ENCODE measurements around the gene LEFTY1.
A peak's percentile ranks its signal among the peaks of the same experiment; 100 is the strongest.

LEFTY1 gene

GRCh38 chr1:225847610-225848009 is 41.3 kb downstream of the LEFTY1 start:
- TF ChIP-seq, protein P1, sequence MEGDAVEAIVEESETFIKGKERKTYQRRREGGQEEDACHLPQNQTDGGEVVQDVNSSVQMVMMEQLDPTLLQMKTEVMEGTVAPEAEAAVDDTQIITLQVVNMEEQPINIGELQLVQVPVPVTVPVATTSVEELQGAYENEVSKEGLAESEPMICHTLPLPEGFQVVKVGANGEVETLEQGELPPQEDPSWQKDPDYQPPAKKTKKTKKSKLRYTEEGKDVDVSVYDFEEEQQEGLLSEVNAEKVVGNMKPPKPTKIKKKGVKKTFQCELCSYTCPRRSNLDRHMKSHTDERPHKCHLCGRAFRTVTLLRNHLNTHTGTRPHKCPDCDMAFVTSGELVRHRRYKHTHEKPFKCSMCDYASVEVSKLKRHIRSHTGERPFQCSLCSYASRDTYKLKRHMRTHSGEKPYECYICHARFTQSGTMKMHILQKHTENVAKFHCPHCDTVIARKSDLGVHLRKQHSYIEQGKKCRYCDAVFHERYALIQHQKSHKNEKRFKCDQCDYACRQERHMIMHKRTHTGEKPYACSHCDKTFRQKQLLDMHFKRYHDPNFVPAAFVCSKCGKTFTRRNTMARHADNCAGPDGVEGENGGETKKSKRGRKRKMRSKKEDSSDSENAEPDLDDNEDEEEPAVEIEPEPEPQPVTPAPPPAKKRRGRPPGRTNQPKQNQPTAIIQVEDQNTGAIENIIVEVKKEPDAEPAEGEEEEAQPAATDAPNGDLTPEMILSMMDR (conservative IDR thresholded peaks at IDR 0.05): no peak
- peak overlapping the region; percentile 24 for H3K27ac ChIP-seq

GRCh38 chr1:225846331-225847310 is 42.3 kb downstream of the LEFTY1 start:
- TF ChIP-seq, protein P1 (conservative IDR thresholded peaks at IDR 0.05): no peak
- 0 out of 2 replicates have a peak overlapping the region, but pooled peaks have one; percentile 24 for H3K27ac ChIP-seq

DNA sequence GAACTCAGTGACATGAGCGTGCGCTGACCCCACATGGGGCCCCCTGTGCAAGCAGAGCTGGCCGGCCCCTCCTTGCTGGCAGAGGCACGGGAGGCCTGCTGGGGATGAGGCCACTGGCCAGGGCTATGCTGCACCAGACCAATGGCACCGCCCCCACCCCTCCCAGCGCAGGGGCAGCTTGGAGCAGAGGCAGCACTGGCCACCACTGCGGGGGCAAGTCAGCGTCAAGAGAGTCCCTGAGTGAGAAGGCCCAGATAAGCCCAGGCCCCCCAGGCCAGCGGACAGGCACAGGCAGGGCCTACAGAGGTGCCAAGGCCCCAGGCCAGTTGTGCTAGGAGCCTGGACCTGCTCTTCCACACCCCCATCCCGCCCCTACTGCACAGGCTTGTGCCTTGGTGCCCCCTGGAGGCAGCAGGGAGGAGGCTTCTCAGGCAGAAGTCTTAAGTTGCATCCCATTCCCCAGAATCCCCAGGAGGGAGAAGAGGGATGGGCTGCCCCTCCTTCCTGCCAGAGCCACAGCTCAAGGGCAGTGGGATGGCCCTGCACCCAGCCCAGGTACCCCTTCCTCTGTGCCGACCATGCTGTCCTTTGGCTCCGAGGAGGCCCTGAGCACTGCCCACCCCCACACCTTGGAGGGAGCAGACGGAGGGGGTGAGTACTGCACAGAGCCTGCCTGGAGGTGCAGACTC is 43.2 kb downstream of the LEFTY1 start:
- H3K27ac ChIP-seq: peak overlapping the region; percentile 20; the same call in 1 of the 2 replicates
- TF ChIP-seq, protein P1 (conservative IDR thresholded peaks at IDR 0.05): peak; percentile 86

GRCh38 chr1:225845097-225845496 is 43.8 kb downstream of the LEFTY1 start:
- H3K27ac ChIP-seq: peak overlapping the region; percentile 20; the same call in 1 of the 2 replicates
- TF ChIP-seq, protein P1 (conservative IDR thresholded peaks at IDR 0.05): no peak

GRCh38 chr1:225844236-225845061 is 44.5 kb downstream of the LEFTY1 start:
- TF ChIP-seq, protein P1 (conservative IDR thresholded peaks at IDR 0.05): no peak
- H3K27ac ChIP-seq: no peak overlapping the region

DNA sequence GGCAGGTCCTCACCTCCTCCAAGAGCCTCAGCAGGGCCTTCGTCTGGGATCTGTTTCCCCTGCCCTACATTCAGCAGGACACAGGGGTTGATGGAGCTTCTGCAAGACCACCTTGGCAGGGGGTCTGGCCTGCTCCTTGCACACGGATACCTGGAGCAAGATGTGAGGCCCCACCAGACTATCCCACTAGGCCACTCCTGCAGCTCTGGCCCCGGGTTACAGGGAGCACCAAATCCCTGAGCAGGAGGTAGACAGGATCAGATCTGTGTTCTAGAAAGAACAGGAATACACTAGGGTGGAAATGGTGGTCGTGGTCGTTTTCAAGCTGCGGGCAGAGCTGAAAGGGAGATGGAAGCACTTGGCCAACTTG is 45.5 kb downstream of the LEFTY1 start:
- TF ChIP-seq, protein P1 (conservative IDR thresholded peaks at IDR 0.05): no peak
- H3K27ac ChIP-seq: no peak overlapping the region

Measured in VCaP (cell line).